WTC11 (cell line): ENCODE measurements around the gene SOX8. TPM values are rescaled to one million over a fixed set of nuclear protein-coding genes. Genes with fewer than 3 reads are reported as not detected.

Experiments
- ATAC-seq: fragments of 200-7000 bp; cut with Tn5 transposase; 2 replicates; pipeline ENCODE4 v1.10.0; 2021; ENCODE audit warnings: mild to moderate bottlenecking, moderate library complexity
- CTCF ChIA-PET: fragments of 300-600 bp; sonication (Branson Sonifier 250); formaldehyde crosslinking; loops from one replicate; lab custom pipeline; 2021; ENCODE audit warnings: antibody characterized with exemption; lab: Charles Lee
- POLR2A ChIA-PET: fragments of 350-600 bp; sonication (Branson Sonifier 250); formaldehyde crosslinking; loops from one replicate; lab custom pipeline; 2021; ENCODE audit warnings: antibody characterized with exemption; lab: Charles Lee
- DNase-seq: peaks from one replicate; pipeline ENCODE4 v3.0.0; 2021; ENCODE audit warnings: low spot score
- H3K27ac Mint-ChIP-seq: 2 replicates; pipeline ENCODE4 v1.8.0; 2021; ENCODE audit warnings: mixed read lengths
- H3K27me3 Mint-ChIP-seq: 2 replicates; pipeline ENCODE4 v1.8.0; 2021; ENCODE audit warnings: low read depth, mild to moderate bottlenecking, moderate library complexity, mixed read lengths
- H3K36me3 Mint-ChIP-seq: 2 replicates; pipeline ENCODE4 v1.8.0; 2021; ENCODE audit warnings: mixed read lengths
- H3K4me1 Mint-ChIP-seq: 2 replicates; pipeline ENCODE4 v1.8.0; 2022; ENCODE audit warnings: mixed read lengths
- H3K4me3 Mint-ChIP-seq: 2 replicates; pipeline ENCODE4 v1.8.0; 2021; ENCODE audit warnings: mild to moderate bottlenecking, moderate library complexity, mixed read lengths
- H3K9me3 Mint-ChIP-seq: 2 replicates; pipeline ENCODE4 v1.8.0; 2021; ENCODE audit warnings: mixed read lengths
- AR ChIP-seq: fragments of 250-450 bp; sonication (Bioruptor Pico); IDR thresholded peaks from 2 replicates; pipeline ENCODE4 v1.9.0; 2021; ENCODE audit warnings: mild to moderate bottlenecking
- CREM ChIP-seq: sonication (generic); formaldehyde crosslinking; IDR thresholded peaks from 2 replicates; pipeline ENCODE4 v1.8.1; 2022; ENCODE audit warnings: mild to moderate bottlenecking, missing genetic modification reagents, moderate library complexity
- FOXK1 ChIP-seq: sonication (generic); formaldehyde crosslinking; IDR thresholded peaks from 2 replicates; pipeline ENCODE4 v1.8.0; 2022; ENCODE audit warnings: mild to moderate bottlenecking, moderate library complexity, missing genetic modification reagents
- IRF1 ChIP-seq: sonication (generic); formaldehyde crosslinking; IDR thresholded peaks from 2 replicates; pipeline ENCODE4 v1.8.0; 2023; ENCODE audit warnings: missing genetic modification reagents
- NR1H2 ChIP-seq: sonication (generic); formaldehyde crosslinking; IDR thresholded peaks from 2 replicates; pipeline ENCODE4 v1.9.0; 2021; ENCODE audit warnings: mild to moderate bottlenecking, moderate library complexity, missing genetic modification reagents
- TP53 ChIP-seq: sonication (generic); formaldehyde crosslinking; IDR thresholded peaks from 2 replicates; pipeline ENCODE4 v1.8.1; 2023; ENCODE audit warnings: mild to moderate bottlenecking, missing genetic modification reagents
- ZNF219 ChIP-seq: sonication (generic); formaldehyde crosslinking; IDR thresholded peaks from 2 replicates; pipeline ENCODE4 v1.8.0; 2023; ENCODE audit warnings: missing genetic modification reagents, mild to moderate bottlenecking, borderline replicate concordance
- ZNF512 ChIP-seq: sonication (generic); formaldehyde crosslinking; IDR thresholded peaks from 2 replicates; pipeline ENCODE4 v1.8.1; 2022; ENCODE audit warnings: missing genetic modification reagents, borderline replicate concordance
- ZNF532 ChIP-seq: fragments of 250-450 bp; sonication (Bioruptor Pico); IDR thresholded peaks from 2 replicates; pipeline ENCODE4 v1.9.0; 2021; ENCODE audit warnings: mild to moderate bottlenecking, borderline replicate concordance
- total RNA-seq: library from RNA; stranded (reverse); gene quantifications from 3 replicates; pipeline ENCODE4 v1.2.3, GENCODE V29; 2021
- TF ChIP-seq, protein P1 (sequence below): sonication (generic); formaldehyde crosslinking; IDR thresholded peaks from 2 replicates; pipeline ENCODE4 v1.8.1; 2023; ENCODE audit warnings: mild to moderate bottlenecking, missing genetic modification reagents, borderline replicate concordance
- TF ChIP-seq, protein P2 (sequence below): sonication (generic); formaldehyde crosslinking; IDR thresholded peaks from 2 replicates; pipeline ENCODE4 v1.8.0; 2022; ENCODE audit warnings: mild to moderate bottlenecking, missing genetic modification reagents
- TF ChIP-seq, protein P3 (sequence below): fragments of 250-450 bp; sonication (Bioruptor Pico); IDR thresholded peaks from 2 replicates; pipeline ENCODE4 v2.1.2; 2022; ENCODE audit warnings: mild to moderate bottlenecking, moderate library complexity

SOX8 gene
- total RNA-seq, 1 experiment from 2014 or later: 12.3 TPM

GRCh38 chr16:985646-986400 is 4.3 kb downstream of the SOX8 start (continued):
- TF ChIP-seq, protein P1, sequence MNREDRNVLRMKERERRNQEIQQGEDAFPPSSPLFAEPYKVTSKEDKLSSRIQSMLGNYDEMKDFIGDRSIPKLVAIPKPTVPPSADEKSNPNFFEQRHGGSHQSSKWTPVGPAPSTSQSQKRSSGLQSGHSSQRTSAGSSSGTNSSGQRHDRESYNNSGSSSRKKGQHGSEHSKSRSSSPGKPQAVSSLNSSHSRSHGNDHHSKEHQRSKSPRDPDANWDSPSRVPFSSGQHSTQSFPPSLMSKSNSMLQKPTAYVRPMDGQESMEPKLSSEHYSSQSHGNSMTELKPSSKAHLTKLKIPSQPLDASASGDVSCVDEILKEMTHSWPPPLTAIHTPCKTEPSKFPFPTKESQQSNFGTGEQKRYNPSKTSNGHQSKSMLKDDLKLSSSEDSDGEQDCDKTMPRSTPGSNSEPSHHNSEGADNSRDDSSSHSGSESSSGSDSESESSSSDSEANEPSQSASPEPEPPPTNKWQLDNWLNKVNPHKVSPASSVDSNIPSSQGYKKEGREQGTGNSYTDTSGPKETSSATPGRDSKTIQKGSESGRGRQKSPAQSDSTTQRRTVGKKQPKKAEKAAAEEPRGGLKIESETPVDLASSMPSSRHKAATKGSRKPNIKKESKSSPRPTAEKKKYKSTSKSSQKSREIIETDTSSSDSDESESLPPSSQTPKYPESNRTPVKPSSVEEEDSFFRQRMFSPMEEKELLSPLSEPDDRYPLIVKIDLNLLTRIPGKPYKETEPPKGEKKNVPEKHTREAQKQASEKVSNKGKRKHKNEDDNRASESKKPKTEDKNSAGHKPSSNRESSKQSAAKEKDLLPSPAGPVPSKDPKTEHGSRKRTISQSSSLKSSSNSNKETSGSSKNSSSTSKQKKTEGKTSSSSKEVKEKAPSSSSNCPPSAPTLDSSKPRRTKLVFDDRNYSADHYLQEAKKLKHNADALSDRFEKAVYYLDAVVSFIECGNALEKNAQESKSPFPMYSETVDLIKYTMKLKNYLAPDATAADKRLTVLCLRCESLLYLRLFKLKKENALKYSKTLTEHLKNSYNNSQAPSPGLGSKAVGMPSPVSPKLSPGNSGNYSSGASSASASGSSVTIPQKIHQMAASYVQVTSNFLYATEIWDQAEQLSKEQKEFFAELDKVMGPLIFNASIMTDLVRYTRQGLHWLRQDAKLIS: no peak
- TF ChIP-seq, all 79 proteins: peak for 0

GRCh38 chr16:986411-986810 is 4.8 kb downstream of the SOX8 start:
- DNase-seq: no peak
- POLR2A ChIA-PET: no interaction called here
- ATAC-seq: no peak
- peaks cover 5% of the 10 kb centered on the region for H3K4me1 Mint-ChIP-seq
- H3K9me3 Mint-ChIP-seq: no peaks in the 10 kb centered on the region
- no peak overlapping the region for H3K4me3 Mint-ChIP-seq
- CTCF ChIA-PET: no interaction called here
- 0 out of 2 replicates have a peak overlapping the region, but pooled peaks have one; percentile 32 for H3K27ac Mint-ChIP-seq
- no peaks in the 10 kb centered on the region for H3K36me3 Mint-ChIP-seq
- peaks cover 8% of the 10 kb centered on the region for H3K27me3 Mint-ChIP-seq
- no peak for TF ChIP-seq ZNF219 (CRISPR knock-in tag)
- TF ChIP-seq ZNF512 (CRISPR knock-in tag): no peak
- no peak for TF ChIP-seq FOXK1 (CRISPR knock-in tag)
- TF ChIP-seq AR (CRISPR knock-in tag): no peak
- TF ChIP-seq, protein P1: no peak
- TF ChIP-seq IRF1: no peak
- TF ChIP-seq TP53 (CRISPR knock-in tag): no peak
- no peak for TF ChIP-seq CREM (CRISPR knock-in tag)
- TF ChIP-seq, protein P2, sequence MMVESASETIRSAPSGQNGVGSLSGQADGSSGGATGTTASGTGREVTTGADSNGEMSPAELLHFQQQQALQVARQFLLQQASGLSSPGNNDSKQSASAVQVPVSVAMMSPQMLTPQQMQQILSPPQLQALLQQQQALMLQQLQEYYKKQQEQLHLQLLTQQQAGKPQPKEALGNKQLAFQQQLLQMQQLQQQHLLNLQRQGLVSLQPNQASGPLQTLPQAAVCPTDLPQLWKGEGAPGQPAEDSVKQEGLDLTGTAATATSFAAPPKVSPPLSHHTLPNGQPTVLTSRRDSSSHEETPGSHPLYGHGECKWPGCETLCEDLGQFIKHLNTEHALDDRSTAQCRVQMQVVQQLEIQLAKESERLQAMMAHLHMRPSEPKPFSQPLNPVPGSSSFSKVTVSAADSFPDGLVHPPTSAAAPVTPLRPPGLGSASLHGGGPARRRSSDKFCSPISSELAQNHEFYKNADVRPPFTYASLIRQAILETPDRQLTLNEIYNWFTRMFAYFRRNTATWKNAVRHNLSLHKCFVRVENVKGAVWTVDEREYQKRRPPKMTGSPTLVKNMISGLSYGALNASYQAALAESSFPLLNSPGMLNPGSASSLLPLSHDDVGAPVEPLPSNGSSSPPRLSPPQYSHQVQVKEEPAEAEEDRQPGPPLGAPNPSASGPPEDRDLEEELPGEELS: no peak
- TF ChIP-seq, protein P3, sequence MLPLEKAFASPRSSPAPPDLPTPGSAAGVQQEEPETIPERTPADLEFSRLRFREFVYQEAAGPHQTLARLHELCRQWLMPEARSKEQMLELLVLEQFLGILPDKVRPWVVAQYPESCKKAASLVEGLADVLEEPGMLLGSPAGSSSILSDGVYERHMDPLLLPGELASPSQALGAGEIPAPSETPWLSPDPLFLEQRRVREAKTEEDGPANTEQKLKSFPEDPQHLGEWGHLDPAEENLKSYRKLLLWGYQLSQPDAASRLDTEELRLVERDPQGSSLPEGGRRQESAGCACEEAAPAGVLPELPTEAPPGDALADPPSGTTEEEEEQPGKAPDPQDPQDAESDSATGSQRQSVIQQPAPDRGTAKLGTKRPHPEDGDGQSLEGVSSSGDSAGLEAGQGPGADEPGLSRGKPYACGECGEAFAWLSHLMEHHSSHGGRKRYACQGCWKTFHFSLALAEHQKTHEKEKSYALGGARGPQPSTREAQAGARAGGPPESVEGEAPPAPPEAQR (CRISPR knock-in tag): no peak
- TF ChIP-seq NR1H2 (CRISPR knock-in tag): no peak
- TF ChIP-seq ZNF532 (CRISPR knock-in tag): no peak
